Gastroesophageal sphincter (tissue), 3 donors: Measurements from ENCODE around the gene EXOC4.

ENCODE experiments used
- POLR2A ChIP-seq, 2 donors: fragments of 450-650 bp; IDR thresholded peaks; one replicate each; pipeline ENCODE4 v1.6.1; 2017; ENCODE audit warnings: antibody characterized with exemption in 2 of 2, mild to moderate bottlenecking in 2 of 2, moderate library complexity in 1 of 2
- POLR2AphosphoS5 ChIP-seq: sonication (generic); formaldehyde crosslinking; IDR thresholded peaks from one replicate; pipeline ENCODE4 v1.6.1; 2017; ENCODE audit warnings: antibody characterized with exemption
- TF ChIP-seq, protein P1 (sequence below), 4 experiments: fragments of 200-600 bp in 2 of 4; fragments of 450-650 bp in 2 of 4; sonication (generic) in 1 of 4; IDR thresholded peaks; one replicate each; pipeline ENCODE4 v1.5.1; 2017 to 2019; ENCODE audit warnings: antibody characterized with exemption in 4 of 4, mild to moderate bottlenecking in 2 of 4, moderate library complexity in 2 of 4

DNA sequence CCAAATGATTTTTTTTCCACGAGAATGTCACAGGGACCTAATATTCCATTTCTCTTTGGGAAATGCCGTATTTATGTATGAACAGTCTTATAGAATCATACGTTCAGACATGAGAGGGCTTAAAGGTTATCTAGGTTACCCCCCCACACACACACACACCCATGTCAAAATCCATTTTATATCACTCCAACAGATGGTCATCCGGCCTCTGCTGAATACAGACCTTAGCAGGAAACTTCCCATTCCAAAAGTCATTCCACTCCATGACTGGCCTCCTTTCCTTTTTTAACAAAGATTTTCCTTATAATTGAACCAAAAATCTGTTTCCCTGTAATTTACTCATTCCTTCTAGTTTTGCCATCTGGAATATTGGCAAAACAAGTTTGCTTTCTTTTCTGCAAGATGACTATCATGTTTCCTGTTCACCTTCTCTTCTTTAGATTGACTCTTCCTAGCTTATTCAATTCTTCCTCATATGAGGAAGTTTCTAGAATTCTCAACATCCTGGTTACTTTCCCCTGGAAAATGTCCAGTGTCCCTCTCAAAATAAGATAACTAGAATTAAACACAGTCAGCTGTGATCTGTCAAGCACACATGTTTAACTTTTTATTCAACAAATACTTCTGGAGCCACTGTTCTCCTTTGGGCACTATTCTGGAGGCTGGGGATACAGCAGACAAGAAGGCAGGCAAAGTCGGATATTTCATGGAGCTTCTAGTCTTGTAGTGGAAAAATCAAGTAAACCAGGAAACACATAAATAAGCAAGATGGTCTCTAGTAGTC, 597.8 kb downstream of the EXOC4 start:
- TF ChIP-seq, protein P1, sequence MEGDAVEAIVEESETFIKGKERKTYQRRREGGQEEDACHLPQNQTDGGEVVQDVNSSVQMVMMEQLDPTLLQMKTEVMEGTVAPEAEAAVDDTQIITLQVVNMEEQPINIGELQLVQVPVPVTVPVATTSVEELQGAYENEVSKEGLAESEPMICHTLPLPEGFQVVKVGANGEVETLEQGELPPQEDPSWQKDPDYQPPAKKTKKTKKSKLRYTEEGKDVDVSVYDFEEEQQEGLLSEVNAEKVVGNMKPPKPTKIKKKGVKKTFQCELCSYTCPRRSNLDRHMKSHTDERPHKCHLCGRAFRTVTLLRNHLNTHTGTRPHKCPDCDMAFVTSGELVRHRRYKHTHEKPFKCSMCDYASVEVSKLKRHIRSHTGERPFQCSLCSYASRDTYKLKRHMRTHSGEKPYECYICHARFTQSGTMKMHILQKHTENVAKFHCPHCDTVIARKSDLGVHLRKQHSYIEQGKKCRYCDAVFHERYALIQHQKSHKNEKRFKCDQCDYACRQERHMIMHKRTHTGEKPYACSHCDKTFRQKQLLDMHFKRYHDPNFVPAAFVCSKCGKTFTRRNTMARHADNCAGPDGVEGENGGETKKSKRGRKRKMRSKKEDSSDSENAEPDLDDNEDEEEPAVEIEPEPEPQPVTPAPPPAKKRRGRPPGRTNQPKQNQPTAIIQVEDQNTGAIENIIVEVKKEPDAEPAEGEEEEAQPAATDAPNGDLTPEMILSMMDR (IDR thresholded peaks at IDR 0.05), result no peak
- TF ChIP-seq POLR2AphosphoS5 (no peak), POLR2A (IDR thresholded peaks at IDR 0.05) (no peak)
